Measurements from ENCODE around the gene EFEMP2. TPM values are rescaled to one million over a fixed set of nuclear protein-coding genes. Genes with fewer than 3 reads are reported as not detected.
"Not testable (repeated sequence)": the region's sequence is repeated elsewhere in the genome, so short reads cannot be mapped to it uniquely, and the experiment has no call there.

The EFEMP2 gene
- total RNA-seq, 3 donors from 2014 or later, result 34.5 to 75.0 (median 57.0) TPM

GRCh38 chr11:65842144-65842543, 30.5 kb downstream of the EFEMP2 start:
- no peak for TF ChIP-seq POLR2A (IDR thresholded peaks at IDR 0.05)
- TF ChIP-seq POLR2AphosphoS5 (IDR thresholded peaks at IDR 0.05), result no peak
- no peak for TF ChIP-seq CTCF (IDR thresholded peaks at IDR 0.05)
- H3K4me1 ChIP-seq, result no peaks in the 10 kb centered on the region
- H3K9me3 ChIP-seq, result no peaks in the 10 kb centered on the region
- H3K4me3 ChIP-seq, result no peak overlapping the region
- H3K27ac ChIP-seq, result no peak overlapping the region
- no peaks in the 10 kb centered on the region for H3K27me3 ChIP-seq
- no peaks in the 10 kb centered on the region for H3K36me3 ChIP-seq
- DNase-seq (ENCODE audit: low spot score in 2 of 2), result no peak
- intact Hi-C loops (cut with DNase I; ENCODE audit: low total_unique reads), result no loop called here

GRCh38 chr11:65834202-65834601, 38.4 kb downstream of the EFEMP2 start:
- TF ChIP-seq CTCF (IDR thresholded peaks at IDR 0.05) (no peak), POLR2A (IDR thresholded peaks at IDR 0.05) (no peak), POLR2AphosphoS5 (IDR thresholded peaks at IDR 0.05) (no peak)
- H3K4me1 ChIP-seq, result peaks cover 0 to 4% of the 10 kb centered on the region in 2 donors
- no peak overlapping the region for H3K27ac ChIP-seq
- no peak for DNase-seq (ENCODE audit: low spot score in 2 of 2)
- H3K27me3 ChIP-seq, result no peaks in the 10 kb centered on the region
- intact Hi-C loops (cut with DNase I; ENCODE audit: low total_unique reads), result no loop called here
- no peaks in the 10 kb centered on the region for H3K9me3 ChIP-seq
- H3K4me3 ChIP-seq, result peak overlapping the region; percentile 52 to 68 (median 64)
- no peaks in the 10 kb centered on the region for H3K36me3 ChIP-seq

GRCh38 chr11:65833297-65834030, 39.1 kb downstream of the EFEMP2 start, which contains the start of gene SNX32:
Gene SNX32, plus strand, starts transcription at chr11:65833963. Its CDS starts 103 bp downstream, at chr11:65834066.
- Histone ChIP-seq H3K27ac (peak within 1 kb of the TSS; percentile 16 to 66), H3K27me3 (no peaks in the 10 kb centered on the region), H3K9me3 (no peaks in the 10 kb centered on the region), H3K4me3 (peak within 1 kb of the TSS; percentile 52 to 68 (median 64)), H3K36me3 (no peaks in the 10 kb centered on the region), H3K4me1 (peaks cover 0 to 4% of the 10 kb centered on the region in 2 donors)
- DNase-seq (ENCODE audit: low spot score in 2 of 2), result peak; percentile 92 to 95
- intact Hi-C loops (cut with DNase I; ENCODE audit: low total_unique reads), result no loop called here
- TF ChIP-seq CTCF (IDR thresholded peaks at IDR 0.05) (no peak), POLR2AphosphoS5 (IDR thresholded peaks at IDR 0.05) (no peak), POLR2A (IDR thresholded peaks at IDR 0.05) (no peak)

GRCh38 chr11:65832231-65832630, 40.4 kb downstream of the EFEMP2 start:
- H3K27ac ChIP-seq; H3K4me3 ChIP-seq; intact Hi-C loops (cut with DNase I; ENCODE audit: low total_unique reads); DNase-seq (ENCODE audit: low spot score in 2 of 2); H3K27me3 ChIP-seq; H3K4me1 ChIP-seq; H3K36me3 ChIP-seq; H3K9me3 ChIP-seq: not testable (repeated sequence)

GRCh38 chr11:65829459-65829858, 43.1 kb downstream of the EFEMP2 start:
- no peak for TF ChIP-seq CTCF (IDR thresholded peaks at IDR 0.05)
- no peak for TF ChIP-seq POLR2A (IDR thresholded peaks at IDR 0.05)
- no peak for TF ChIP-seq POLR2AphosphoS5 (IDR thresholded peaks at IDR 0.05)
- Histone ChIP-seq H3K27ac (no peak overlapping the region), H3K27me3 (no peaks in the 10 kb centered on the region), H3K4me3 (no peak overlapping the region), H3K36me3 (no peaks in the 10 kb centered on the region), H3K4me1 (peaks cover 0 to 4% of the 10 kb centered on the region in 2 donors), H3K9me3 (no peaks in the 10 kb centered on the region)
- DNase-seq (ENCODE audit: low spot score in 2 of 2), result no peak
- intact Hi-C loops (cut with DNase I; ENCODE audit: low total_unique reads), result no loop called here
